Measurements from ENCODE around the gene RFT1.
"Not testable (repeated sequence)": the region's sequence is repeated elsewhere in the genome, so short reads cannot be mapped to it uniquely, and the experiment has no call there.

RFT1 gene

GRCh38 chr3:53163444-53164387, 33.5 kb upstream of the RFT1 start:
- DNase-seq, result no peak

DNA sequence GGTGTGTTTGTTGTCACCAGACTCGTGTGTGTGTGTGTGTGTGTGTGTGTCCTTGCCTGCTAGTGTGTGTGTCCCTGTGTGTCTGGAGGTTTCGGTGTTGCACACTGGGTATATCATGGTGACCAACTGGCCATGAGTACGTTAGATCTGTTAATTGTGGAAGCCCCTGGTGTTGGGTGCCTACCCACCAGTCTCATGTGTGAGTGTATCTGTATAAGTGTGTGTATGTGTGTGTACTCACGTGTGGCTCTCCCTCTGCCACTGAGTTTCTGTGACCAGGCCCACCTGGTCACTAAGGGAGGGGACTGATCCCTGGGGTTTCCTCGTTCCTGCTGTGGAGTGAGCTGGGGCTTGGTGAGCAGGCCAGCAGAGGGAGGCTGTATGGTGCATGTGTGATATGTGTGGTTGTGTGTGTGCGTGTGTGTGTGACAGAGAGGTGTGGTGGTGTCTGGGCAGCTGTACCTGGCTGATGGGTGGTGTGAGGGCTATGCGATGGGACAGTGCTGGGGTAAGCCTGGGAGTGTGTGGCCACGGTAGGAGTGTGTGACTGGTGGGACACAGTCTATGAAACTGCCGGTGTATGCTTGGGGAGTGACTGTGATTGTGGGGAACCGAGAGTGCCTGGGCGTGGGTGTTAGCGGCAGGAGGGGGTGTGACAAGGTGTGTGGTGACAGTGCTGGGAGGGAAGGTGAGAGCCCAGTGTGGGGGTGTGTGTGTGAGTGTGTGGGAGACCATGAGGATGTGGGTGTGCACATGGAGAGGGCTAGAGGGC, 32.6 kb upstream of the RFT1 start:
- DNase-seq, result no peak

GRCh38 chr3:53161820-53162671, 31.8 kb upstream of the RFT1 start:
- DNase-seq, result no peak

- DNase-seq, result no peak
Measured at GRCh38 chr3:53161450-53161819, 31.2 kb upstream of the RFT1 start.

DNA sequence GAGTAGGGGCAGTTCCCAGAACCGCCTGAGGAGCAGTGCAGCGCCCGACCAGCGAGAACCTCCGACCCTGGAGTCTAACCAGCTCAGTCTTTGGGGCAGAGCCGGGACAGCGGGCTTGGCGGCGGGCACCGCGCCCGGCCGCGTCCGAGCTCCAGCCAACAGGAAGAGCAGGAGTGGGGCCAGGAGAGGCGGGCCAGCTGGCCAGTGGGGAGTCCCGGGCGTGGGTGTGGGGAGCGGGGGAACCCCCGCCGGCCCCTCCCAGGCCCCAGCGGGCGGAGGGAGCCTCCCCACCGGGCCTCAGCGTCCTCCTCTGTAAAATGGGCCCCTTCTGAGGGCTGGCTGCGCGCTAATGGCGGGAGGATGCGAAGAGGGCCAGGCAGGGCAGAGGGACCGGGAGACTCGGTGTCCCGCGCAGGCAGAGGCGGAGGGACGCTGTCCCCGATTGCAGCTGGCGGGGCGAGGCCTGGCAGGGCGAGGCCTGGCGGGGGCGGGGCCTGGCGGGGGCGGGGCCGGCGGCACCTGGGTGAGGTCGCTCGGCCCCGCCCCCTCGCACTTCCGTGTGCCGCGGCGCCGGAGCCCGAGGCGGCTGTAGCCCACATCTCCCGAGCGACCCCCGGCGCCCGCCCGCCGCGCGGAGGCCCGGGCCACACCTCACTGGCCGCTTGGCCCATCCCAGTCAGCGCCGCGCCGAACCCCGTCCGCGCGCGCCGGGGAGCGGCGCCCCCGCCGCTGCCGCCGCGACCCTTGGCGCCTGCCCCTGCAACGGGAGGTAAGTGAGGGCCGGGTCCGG, 30.6 kb upstream of the RFT1 start, which contains the start of gene PRKCD:
Gene PRKCD (plus strand): TSS at position 550 of the 790 bp plus-strand sequence. CDS start 17,214 bp downstream, outside the sequence.
- peak; percentile 4 for DNase-seq

GRCh38 chr3:53160061-53160659, 29.9 kb upstream of the RFT1 start:
- DNase-seq, result no peak

GRCh38 chr3:53159156-53160060, 29.2 kb upstream of the RFT1 start:
- no peak for DNase-seq

GRCh38 chr3:53158765-53159155, 28.5 kb upstream of the RFT1 start:
- no peak for DNase-seq

- no peak for DNase-seq
Measured at GRCh38 chr3:53157974-53158580, 27.8 kb upstream of the RFT1 start.

DNA sequence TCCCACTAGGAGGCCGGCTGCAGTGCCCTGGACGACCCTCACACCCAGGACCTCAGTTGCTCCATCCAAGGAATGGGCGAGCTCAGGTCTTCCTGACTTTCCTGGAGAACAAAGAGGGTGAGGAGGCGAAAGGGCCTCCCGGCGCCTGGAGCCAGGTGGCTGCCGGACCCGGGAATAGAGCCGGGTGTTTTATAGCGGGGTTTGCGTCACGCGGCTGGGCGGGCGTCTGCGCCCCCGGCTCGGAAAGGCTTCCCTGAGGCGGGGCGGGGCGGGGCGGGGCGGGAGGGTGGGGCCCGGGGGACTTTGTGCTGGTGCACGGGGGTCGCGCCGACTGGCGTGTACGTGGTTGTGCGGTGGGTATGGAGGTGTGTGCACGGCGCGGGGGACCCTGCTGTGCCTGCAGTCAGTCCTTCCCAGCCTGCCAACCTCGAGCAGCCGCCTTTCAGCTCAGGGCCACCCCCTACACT, 26.2 kb upstream of the RFT1 start:
- no peak for DNase-seq

DNA sequence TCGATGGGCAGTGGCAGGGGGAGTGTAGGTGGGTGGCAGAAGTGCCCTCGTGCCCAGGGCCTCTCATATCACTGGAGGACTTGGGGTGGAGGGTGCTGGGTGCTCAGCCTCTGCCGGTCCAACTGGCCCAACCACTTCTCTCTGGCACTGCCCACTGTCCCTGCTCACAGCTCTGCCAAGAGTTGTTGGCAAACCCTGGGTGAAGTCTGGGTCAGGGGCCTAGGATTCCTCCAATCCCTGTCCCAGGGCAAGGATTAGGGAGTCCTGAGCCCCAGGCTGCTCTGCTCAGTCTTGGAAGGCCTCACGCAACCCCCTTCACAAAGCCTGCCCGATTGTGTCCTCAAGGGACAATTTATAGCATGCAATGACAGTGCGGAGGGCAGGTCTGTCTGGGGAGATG, 25.5 kb upstream of the RFT1 start:
- no peak for DNase-seq

DNA sequence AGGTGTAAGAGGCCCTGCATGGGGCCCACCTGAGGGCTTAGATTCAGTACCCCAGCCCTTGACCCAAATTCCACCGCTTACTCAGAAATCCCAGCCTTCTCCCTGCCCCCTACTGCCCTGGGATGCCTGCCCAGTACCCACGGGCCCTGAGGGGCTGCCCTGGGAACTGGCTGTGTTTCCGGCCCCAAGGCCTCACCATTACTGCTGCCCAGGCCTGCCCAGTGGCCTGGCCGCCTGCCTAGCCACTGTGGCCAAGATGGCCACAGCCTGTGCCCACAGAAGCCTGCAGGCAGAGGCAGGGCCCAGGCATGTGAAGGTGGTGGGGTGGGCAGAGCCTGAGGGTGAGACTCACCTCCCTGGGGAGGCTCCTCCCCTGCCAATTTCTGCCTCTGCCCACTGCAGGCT, 24.6 kb upstream of the RFT1 start:
- DNase-seq, result no peak

- no peak for DNase-seq
Measured at GRCh38 chr3:53153980-53154379, 23.7 kb upstream of the RFT1 start.

DNA sequence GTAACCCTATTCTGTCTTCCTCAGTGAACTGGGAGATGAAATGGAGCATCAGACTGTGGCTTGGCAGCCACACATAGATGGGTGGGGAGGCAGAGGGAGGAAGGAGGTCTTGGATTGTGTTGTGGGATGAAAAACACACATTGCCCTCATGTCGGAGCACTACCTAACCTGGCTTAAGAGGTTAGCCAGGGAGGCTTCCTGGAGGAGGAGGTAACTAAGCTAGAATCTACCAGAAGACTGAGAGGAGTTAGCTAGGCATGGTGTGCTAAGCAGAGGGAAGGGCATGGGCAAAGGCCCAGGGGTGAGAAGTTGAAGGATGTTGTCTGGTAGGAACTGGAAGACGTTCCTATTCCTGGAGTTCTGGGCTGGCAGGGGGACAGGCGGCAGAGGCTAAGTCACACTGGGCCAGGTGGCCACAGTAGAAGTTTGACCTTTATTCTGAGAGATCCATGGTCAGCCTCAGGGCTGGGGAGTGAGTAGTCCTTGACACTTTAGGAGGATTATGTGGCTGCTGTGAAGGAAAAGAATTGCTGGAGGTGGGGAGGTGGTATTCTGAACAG, 23.1 kb upstream of the RFT1 start:
- no peak for DNase-seq

GRCh38 chr3:53151870-53152660, 21.8 kb upstream of the RFT1 start:
- no peak for DNase-seq

DNA sequence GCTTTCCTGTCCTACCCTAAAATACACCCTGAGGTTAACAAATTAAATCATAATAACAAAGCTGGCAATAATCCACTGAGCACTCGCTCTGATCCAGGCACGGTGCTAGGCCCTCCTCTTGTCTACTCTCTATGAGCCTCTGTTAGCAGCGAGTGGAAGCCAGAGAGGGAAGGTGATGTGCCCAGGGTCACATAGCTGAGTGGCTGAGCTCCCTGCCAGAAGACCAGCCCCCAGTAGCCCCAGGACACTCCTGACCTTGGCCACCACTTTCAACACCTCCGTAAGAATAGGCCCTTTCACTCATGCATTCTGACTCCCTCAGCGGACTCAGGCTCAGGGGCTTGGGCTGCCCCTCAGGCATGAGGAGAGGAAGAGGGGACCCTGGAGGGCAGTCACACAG, 21.2 kb upstream of the RFT1 start:
- no peak for DNase-seq

- DNase-seq, result not testable (repeated sequence)
Measured at GRCh38 chr3:53151086-53151438, 20.8 kb upstream of the RFT1 start.

- DNase-seq, result no peak
Measured at GRCh38 chr3:53150247-53151085, 20.2 kb upstream of the RFT1 start.
